OCI-LY7 (cell line): Measurements from ENCODE around the gene ZNF771. TPM values are rescaled to one million over a fixed set of nuclear protein-coding genes. Genes with fewer than 3 reads are reported as not detected.
"Not testable (repeated sequence)": the region's sequence is repeated elsewhere in the genome, so short reads cannot be mapped to it uniquely, and the experiment has no call there.

ENCODE experiments used
- BruUV-seq: library from RNA; stranded (reverse); fragments of 400-500 nt; replicated peaks from 2 replicates; lab custom pipeline; 2021; lab: Mats Ljungman, UMichigan
- CTCF ChIA-PET: fragments of 300-600 bp; sonication (Branson Sonifier 250); formaldehyde crosslinking; loops from one replicate; lab custom pipeline; 2022; ENCODE audit warnings: antibody characterized with exemption; ENCODE audit not compliant: unreplicated experiment; lab: Charles Lee
- POLR2A ChIA-PET: fragments of 300-600 bp; sonication (Branson Sonifier 250); formaldehyde crosslinking; loops from one replicate; lab custom pipeline; 2022; ENCODE audit warnings: antibody characterized with exemption; lab: Charles Lee
- DNase-seq: peaks from one replicate; pipeline ENCODE4 v3.0.0-alpha.2; 2015; ENCODE audit warnings: low spot score
- H2AFZ ChIP-seq: fragments of 200-600 bp; sonication (generic), shearing (Covaris generic); 2 replicates; pipeline ENCODE4 v1.6.1; 2014; ENCODE audit warnings: mild to moderate bottlenecking, antibody characterized with exemption, low read length, moderate library complexity
- H3K27ac ChIP-seq: fragments of 200-600 bp; sonication (generic); 2 replicates; pipeline ENCODE4 v1.5.1; 2014; ENCODE audit warnings: mixed run types, low read depth, mild to moderate bottlenecking, moderate library complexity, low read length, inconsistent platforms; ENCODE audit not compliant: poor library complexity, severe bottlenecking
- H3K36me3 ChIP-seq: fragments of 200-600 bp; sonication (generic); 2 replicates; pipeline ENCODE4 v1.6.1; 2014; ENCODE audit warnings: mild to moderate bottlenecking, antibody characterized with exemption, low read length, moderate library complexity, mixed read lengths; ENCODE audit not compliant: insufficient read depth
- H3K4me1 ChIP-seq: fragments of 200-600 bp; sonication (generic); 2 replicates; pipeline ENCODE4 v1.5.1; 2014; ENCODE audit warnings: mild to moderate bottlenecking, low read length; ENCODE audit not compliant: insufficient read depth, poor library complexity, severe bottlenecking
- H3K4me2 ChIP-seq: fragments of 200-600 bp; sonication (generic); 2 replicates; pipeline ENCODE4 v1.6.1; 2014; ENCODE audit warnings: mild to moderate bottlenecking, low read length
- H3K4me3 ChIP-seq: fragments of 200-600 bp; sonication (generic); 2 replicates; pipeline ENCODE4 v1.5.1; 2014; ENCODE audit warnings: mild to moderate bottlenecking, low read depth, low read length; ENCODE audit not compliant: poor library complexity, severe bottlenecking
- H3K79me2 ChIP-seq: fragments of 200-600 bp; sonication (generic); 2 replicates; pipeline ENCODE4 v1.6.1; 2016; ENCODE audit warnings: low read depth, mild to moderate bottlenecking, low read length, moderate library complexity, mixed read lengths; ENCODE audit not compliant: insufficient read depth
- H3K9me2 ChIP-seq: fragments of 200-600 bp; sonication (generic); 2 replicates; pipeline ENCODE4 v1.6.1; 2016; ENCODE audit warnings: mild to moderate bottlenecking, low read length, mixed read lengths; ENCODE audit not compliant: insufficient read depth
- H3K9me3 ChIP-seq: fragments of 200-600 bp; sonication (generic); 2 replicates; pipeline ENCODE4 v1.6.1; 2014; ENCODE audit warnings: mild to moderate bottlenecking, mixed run types, low read length, mixed read lengths
- H4K20me1 ChIP-seq: fragments of 200-600 bp; sonication (generic); 2 replicates; pipeline ENCODE4 v1.6.1; 2014; ENCODE audit warnings: mild to moderate bottlenecking, antibody characterized with exemption, low read length, moderate library complexity, mixed read lengths; ENCODE audit not compliant: insufficient read depth
- CTCF ChIP-seq: fragments of 200-600 bp; sonication (generic); conservative IDR thresholded peaks from 2 replicates; pipeline ENCODE4 v1.5.1; 2014; ENCODE audit warnings: mild to moderate bottlenecking, antibody characterized with exemption, low read length, moderate library complexity, mixed read lengths
- EZH2phosphoT487 ChIP-seq: fragments of 200-600 bp; sonication (generic); IDR thresholded peaks from 2 replicates; pipeline ENCODE4 v1.6.1; 2018; ENCODE audit warnings: low read depth, borderline replicate concordance, mild to moderate bottlenecking, mixed run types, antibody characterized with exemption, low read length, moderate library complexity, mixed read lengths
- intact Hi-C: fragments of 100-400 bp; cut with micrococcal nuclease; formaldehyde crosslinking; loops from one replicate; pipeline ENCODE4 v1.10.0; 2022; ENCODE audit not compliant: unreplicated experiment
- total RNA-seq, 2 experiments: library from RNA; depleted of rRNA in 1 of 2; stranded (reverse); fragments of >200 nt in 1 of 2; shearing (Covaris generic) in 1 of 2; gene quantifications; 2 replicates each; pipeline ENCODE4 v1.2.3, GENCODE V29; 2014 to 2022

ZNF771 gene
- total RNA-seq, 2 experiments from 2014 or later = 6.4 to 10.8 TPM

GRCh38 chr16:30395155-30395991 lies 12.0 kb upstream of the ZNF771 start, which contains the start of gene ZNF48:
Gene ZNF48 (plus strand): TSS chr16:30395420. CDS start chr16:30395795, 375 bp downstream.
- H2AFZ ChIP-seq = peak within 1 kb of the TSS; percentile 60; the same call in 1 of the 2 replicates
- ChIA-PET POLR2A (interaction anchor here (0.6 to 3.3 kb wide), 9 partner anchors 11 to 45 kb away, joined by 3 to 22 read pairs (median 4); partner anchors contain the start of genes SEPTIN1, TBC1D10B and ZNF771), CTCF (interaction anchor here (0.6 to 1.0 kb wide), 4 partner anchors 13 to 34 kb away, joined by 3 to 4 read pairs (median 3); partner anchors contain the start of genes DCTPP1 and SEPTIN1)
- no peaks in the 10 kb centered on the region for H3K9me2 ChIP-seq
- peak within 1 kb of the TSS; percentile 85 for H3K4me2 ChIP-seq
- H4K20me1 ChIP-seq = 0 out of 2 replicates have a peak, but pooled peaks cover 5% of the 10 kb centered on the region
- no TSS peak for BruUV-seq
- H3K4me1 ChIP-seq = peaks cover 23% of the 10 kb centered on the region
- TF ChIP-seq CTCF (peak; percentile 36), EZH2phosphoT487 (no peak)
- peak within 1 kb of the TSS; percentile 44 for H3K27ac ChIP-seq
- H3K4me3 ChIP-seq = peak within 1 kb of the TSS; percentile 89
- H3K36me3 ChIP-seq = peaks cover 30% of the 10 kb centered on the region
- peaks cover 17% of the 10 kb centered on the region for H3K79me2 ChIP-seq
- peak; percentile 95 for DNase-seq
- intact Hi-C loops = loop anchor here (1.0 kb wide), 1 partner anchor 17 kb away; no protein-coding TSS in a partner anchor
- no peaks in the 10 kb centered on the region for H3K9me3 ChIP-seq

- Histone ChIP-seq H4K20me1 (0 out of 2 replicates have a peak, but pooled peaks cover 5% of the 10 kb centered on the region), H3K27ac (peak overlapping the region; percentile 44), H3K4me2 (peak overlapping the region; percentile 85), H3K4me1 (peaks cover 23% of the 10 kb centered on the region), H3K36me3 (peaks cover 30% of the 10 kb centered on the region), H3K4me3 (peak overlapping the region; percentile 89), H3K9me2 (no peaks in the 10 kb centered on the region), H3K9me3 (no peaks in the 10 kb centered on the region), H2AFZ (no peak overlapping the region), H3K79me2 (peaks cover 17% of the 10 kb centered on the region)
- POLR2A ChIA-PET = interaction anchor here (1.1 to 3.3 kb wide), 6 partner anchors 12 to 46 kb away, joined by 3 to 22 read pairs (median 4); partner anchors contain the start of genes SEPTIN1 and ZNF771
- intact Hi-C loops = loop anchor here (1.0 kb wide), 1 partner anchor 18 kb away; no protein-coding TSS in a partner anchor
- CTCF ChIA-PET = no interaction called here
- no peak for TF ChIP-seq CTCF
- TF ChIP-seq EZH2phosphoT487 = no peak
- BruUV-seq = no TSS peak
- no peak for DNase-seq
Measured at GRCh38 chr16:30395992-30396585, 11.3 kb upstream of the ZNF771 start.

- Histone ChIP-seq H3K79me2 (peaks cover 17% of the 10 kb centered on the region), H3K36me3 (peaks cover 30% of the 10 kb centered on the region), H3K4me1 (peaks cover 23% of the 10 kb centered on the region), H3K4me2 (peak overlapping the region; percentile 85), H3K4me3 (peak overlapping the region; percentile 89)
- H3K9me2 ChIP-seq, H4K20me1 ChIP-seq, H2AFZ ChIP-seq, CTCF ChIA-PET, H3K9me3 ChIP-seq, DNase-seq, H3K27ac ChIP-seq, intact Hi-C loops: not testable (repeated sequence)
- POLR2A ChIA-PET = interaction anchor here (1.0 to 3.3 kb wide), 3 partner anchors 11 to 25 kb away, joined by 3 to 22 read pairs (median 3); partner anchors contain the start of genes SEPTIN1 and ZNF771
- BruUV-seq = TSS peak; percentile 70
Measured at GRCh38 chr16:30396627-30397026, 10.8 kb upstream of the ZNF771 start.
